ENCODE measurements around the gene ATF7. TPM values are rescaled to one million over a fixed set of nuclear protein-coding genes. Genes with fewer than 3 reads are reported as not detected.

Gene ATF7
- total RNA-seq, 1 experiment from 2014 or later: 44.3 TPM

DNA sequence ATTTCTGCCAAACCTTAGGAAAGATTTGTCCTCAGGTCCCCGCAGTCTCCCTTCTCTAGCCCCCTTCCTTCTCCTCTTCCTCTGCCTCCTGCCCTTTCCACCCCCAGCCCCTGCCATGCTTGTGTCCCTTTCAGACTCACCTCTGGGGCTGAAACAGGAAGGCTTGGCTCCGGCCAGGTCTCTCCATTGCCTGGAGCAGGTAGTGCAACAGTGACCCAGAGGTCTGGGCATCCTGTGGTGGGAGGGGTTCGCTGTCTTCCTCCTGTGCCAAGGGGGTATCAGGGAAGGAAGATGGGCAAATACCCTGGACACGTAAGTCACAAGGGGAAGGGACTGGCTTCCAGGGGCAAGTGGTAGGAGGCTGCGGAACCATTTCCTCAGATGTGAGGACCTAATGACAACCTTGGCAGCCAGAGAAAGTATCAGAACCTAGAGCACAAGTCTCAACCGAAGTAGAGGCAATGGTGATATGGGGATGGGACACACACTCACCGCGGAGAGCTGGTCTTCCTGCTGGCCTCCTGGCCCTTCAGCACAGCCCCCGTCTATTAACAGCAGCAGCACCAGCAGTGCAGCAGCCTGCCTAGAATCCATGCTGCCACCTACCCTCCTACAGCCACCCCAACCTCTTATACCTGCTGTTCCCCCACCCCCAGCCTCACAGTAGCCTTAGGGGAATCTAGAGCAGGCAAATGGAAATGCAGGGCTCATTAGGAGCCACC lies 119.1 kb downstream of the ATF7 start, which contains the start of gene NPFF:
Gene NPFF, minus strand, starts transcription at position 604 of the 722 bp plus-strand sequence. Its CDS starts 10 bp downstream, at position 594.
- Histone ChIP-seq H3K36me3 (ENCODE audit: insufficient read depth, low read length, poor library complexity, severe bottlenecking) (peaks cover 38% of the 10 kb centered on the region), H3K27ac (ENCODE audit: low read depth, low read length, poor library complexity, severe bottlenecking) (no peak within 1 kb of the TSS), H3K4me3 (ENCODE audit: low read depth, low read length, poor library complexity, severe bottlenecking) (no peak within 1 kb of the TSS), H3K4me1 (ENCODE audit: insufficient read depth, low read length, poor library complexity, severe bottlenecking) (peaks cover 19% of the 10 kb centered on the region), H3K9me3 (ENCODE audit: low read depth, low read length, poor library complexity, severe bottlenecking) (no peaks in the 10 kb centered on the region), H3K27me3 (replicated peaks; ENCODE audit: insufficient read depth, low read depth, low read length, poor library complexity) (no peaks in the 10 kb centered on the region)
- POLR2A ChIA-PET (ENCODE audit: low non-redundant PET): no interaction called here
- BruUV-seq (replicated peaks): no TSS peak
- CTCF ChIA-PET: no interaction called here
- no peak for DNase-seq (ENCODE audit: low spot score)
- TF ChIP-seq, protein P1, sequence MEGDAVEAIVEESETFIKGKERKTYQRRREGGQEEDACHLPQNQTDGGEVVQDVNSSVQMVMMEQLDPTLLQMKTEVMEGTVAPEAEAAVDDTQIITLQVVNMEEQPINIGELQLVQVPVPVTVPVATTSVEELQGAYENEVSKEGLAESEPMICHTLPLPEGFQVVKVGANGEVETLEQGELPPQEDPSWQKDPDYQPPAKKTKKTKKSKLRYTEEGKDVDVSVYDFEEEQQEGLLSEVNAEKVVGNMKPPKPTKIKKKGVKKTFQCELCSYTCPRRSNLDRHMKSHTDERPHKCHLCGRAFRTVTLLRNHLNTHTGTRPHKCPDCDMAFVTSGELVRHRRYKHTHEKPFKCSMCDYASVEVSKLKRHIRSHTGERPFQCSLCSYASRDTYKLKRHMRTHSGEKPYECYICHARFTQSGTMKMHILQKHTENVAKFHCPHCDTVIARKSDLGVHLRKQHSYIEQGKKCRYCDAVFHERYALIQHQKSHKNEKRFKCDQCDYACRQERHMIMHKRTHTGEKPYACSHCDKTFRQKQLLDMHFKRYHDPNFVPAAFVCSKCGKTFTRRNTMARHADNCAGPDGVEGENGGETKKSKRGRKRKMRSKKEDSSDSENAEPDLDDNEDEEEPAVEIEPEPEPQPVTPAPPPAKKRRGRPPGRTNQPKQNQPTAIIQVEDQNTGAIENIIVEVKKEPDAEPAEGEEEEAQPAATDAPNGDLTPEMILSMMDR (conservative IDR thresholded peaks at IDR 0.05; ENCODE audit: low read depth, low read length): no peak
- TF ChIP-seq EZH2 (IDR thresholded peaks at IDR 0.05; ENCODE audit: borderline replicate concordance, low read depth, low read length, poor library complexity, severe bottlenecking): no peak
- intact Hi-C loops (cut with micrococcal nuclease; ENCODE audit: unreplicated experiment): loop anchor here (10.0 kb wide), 1 partner anchor 768 kb away; no protein-coding TSS in a partner anchor

DNA sequence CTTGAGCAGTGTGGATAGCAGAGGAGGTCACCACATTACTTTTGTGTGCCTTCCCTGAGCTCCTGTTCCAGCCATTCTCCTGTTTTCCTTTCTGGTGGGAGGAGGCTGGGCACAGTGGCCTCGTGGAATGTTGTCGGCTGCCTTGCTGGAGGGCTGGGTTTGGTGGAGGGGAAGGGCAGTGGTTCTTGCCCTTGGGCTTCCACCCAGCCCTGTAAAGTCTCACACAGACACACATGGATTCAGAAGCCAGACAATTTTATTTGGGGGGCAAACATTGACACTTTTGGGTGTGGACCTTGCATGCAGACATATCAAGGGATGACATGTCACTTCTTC lies 119.8 kb downstream of the ATF7 start:
- H3K27me3 ChIP-seq (replicated peaks; ENCODE audit: insufficient read depth, low read depth, low read length, poor library complexity): no peaks in the 10 kb centered on the region
- H3K9me3 ChIP-seq (ENCODE audit: low read depth, low read length, poor library complexity, severe bottlenecking): no peaks in the 10 kb centered on the region
- no TSS peak for BruUV-seq (replicated peaks)
- ChIA-PET CTCF (no interaction called here), POLR2A (ENCODE audit: low non-redundant PET) (no interaction called here)
- no peak overlapping the region for H3K27ac ChIP-seq (ENCODE audit: low read depth, low read length, poor library complexity, severe bottlenecking)
- no peak overlapping the region for H3K4me3 ChIP-seq (ENCODE audit: low read depth, low read length, poor library complexity, severe bottlenecking)
- peaks cover 23% of the 10 kb centered on the region for H3K4me1 ChIP-seq (ENCODE audit: insufficient read depth, low read length, poor library complexity, severe bottlenecking)
- intact Hi-C loops (cut with micrococcal nuclease; ENCODE audit: unreplicated experiment): loop anchor here (10.0 kb wide), 1 partner anchor 768 kb away; no protein-coding TSS in a partner anchor
- TF ChIP-seq, protein P1 (conservative IDR thresholded peaks at IDR 0.05; ENCODE audit: low read depth, low read length): no peak
- no peak for TF ChIP-seq EZH2 (IDR thresholded peaks at IDR 0.05; ENCODE audit: borderline replicate concordance, low read depth, low read length, poor library complexity, severe bottlenecking)
- peaks cover 33% of the 10 kb centered on the region for H3K36me3 ChIP-seq (ENCODE audit: insufficient read depth, low read length, poor library complexity, severe bottlenecking)
- no peak for DNase-seq (ENCODE audit: low spot score)

DNA sequence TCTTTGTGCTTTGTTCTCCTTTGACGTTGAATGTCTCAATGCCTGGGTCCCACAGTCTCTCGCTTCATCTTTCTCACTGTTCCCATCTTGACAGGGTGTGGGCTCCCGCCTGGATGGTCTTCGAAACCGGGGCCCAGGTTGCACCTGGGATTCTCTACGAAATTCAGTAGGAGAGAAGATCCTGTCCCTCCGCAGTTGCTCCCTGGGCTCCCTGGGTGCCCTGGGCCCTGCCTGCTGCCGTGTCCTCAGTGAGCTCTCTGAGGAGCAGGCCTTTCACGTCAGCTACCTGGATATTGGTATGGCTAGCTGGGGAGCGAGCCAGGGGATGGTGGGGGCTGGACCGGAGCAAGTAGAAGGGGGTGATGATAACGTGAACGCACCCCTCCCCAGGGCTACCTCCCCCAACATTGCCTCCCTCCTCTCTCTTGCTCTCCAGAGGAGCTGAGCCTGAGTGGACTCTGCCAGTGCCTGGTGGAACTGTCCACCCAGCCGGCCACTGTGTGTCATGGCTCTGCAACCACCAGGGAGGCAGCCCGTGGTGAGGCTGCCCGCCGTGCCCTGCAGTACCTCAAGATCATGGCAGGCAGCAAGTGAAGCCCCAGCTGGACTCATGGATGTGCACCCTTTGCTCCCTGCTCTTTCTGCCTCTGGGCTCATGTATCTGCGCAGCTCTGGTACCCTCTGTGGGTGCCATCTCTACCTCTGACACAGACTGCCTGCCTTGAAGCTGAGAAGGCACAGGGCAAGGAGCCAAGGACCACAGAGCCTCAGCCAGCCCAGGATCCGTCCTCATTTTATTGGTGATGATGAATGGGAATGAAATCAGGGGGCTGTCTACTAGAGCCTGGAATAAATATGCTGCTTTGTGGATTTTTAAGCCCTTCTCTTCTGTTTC lies 120.4 kb downstream of the ATF7 start:
- Histone ChIP-seq H3K4me1 (ENCODE audit: insufficient read depth, low read length, poor library complexity, severe bottlenecking) (peaks cover 23% of the 10 kb centered on the region), H3K4me3 (ENCODE audit: low read depth, low read length, poor library complexity, severe bottlenecking) (no peak overlapping the region), H3K9me3 (ENCODE audit: low read depth, low read length, poor library complexity, severe bottlenecking) (no peaks in the 10 kb centered on the region), H3K36me3 (ENCODE audit: insufficient read depth, low read length, poor library complexity, severe bottlenecking) (peaks cover 33% of the 10 kb centered on the region), H3K27me3 (replicated peaks; ENCODE audit: insufficient read depth, low read depth, low read length, poor library complexity) (no peaks in the 10 kb centered on the region), H3K27ac (ENCODE audit: low read depth, low read length, poor library complexity, severe bottlenecking) (no peak overlapping the region)
- intact Hi-C loops (cut with micrococcal nuclease; ENCODE audit: unreplicated experiment): loop anchor here (10.0 kb wide), 1 partner anchor 769 kb away; no protein-coding TSS in a partner anchor
- no TSS peak for BruUV-seq (replicated peaks)
- TF ChIP-seq EZH2 (IDR thresholded peaks at IDR 0.05; ENCODE audit: borderline replicate concordance, low read depth, low read length, poor library complexity, severe bottlenecking): no peak
- TF ChIP-seq, protein P1 (conservative IDR thresholded peaks at IDR 0.05; ENCODE audit: low read depth, low read length): no peak
- POLR2A ChIA-PET (ENCODE audit: low non-redundant PET): no interaction called here
- CTCF ChIA-PET: no interaction called here
- DNase-seq (ENCODE audit: low spot score): no peak
